Mucosa of gallbladder (tissue), 1 donor: Measurements from ENCODE around the gene CSMD2. TPM values are rescaled to one million over a fixed set of nuclear protein-coding genes. Genes with fewer than 3 reads are reported as not detected.

ENCODE experiments used
- DNase-seq: peaks from one replicate; pipeline ENCODE4 v3.0.0-alpha.2; 2020; ENCODE audit warnings: low spot score
- total RNA-seq: library from RNA; stranded (reverse); gene quantifications from one replicate; pipeline ENCODE4 v1.2.1, GENCODE V29; 2021
- donor health status: DM: no; HTN: no; CAD: no.

CSMD2 gene
- total RNA-seq, 1 donor from 2014 or later: 6.5 TPM

- DNase-seq: no peak
These were observed 450.6 kb downstream of the CSMD2 start for GRCh38 chr1:33714421-33714820.

- DNase-seq: no peak
These were observed 451.8 kb downstream of the CSMD2 start for GRCh38 chr1:33713058-33713877.

- DNase-seq: no peak
These were observed 452.8 kb downstream of the CSMD2 start for GRCh38 chr1:33712186-33712585.

- no peak for DNase-seq
These were observed 453.5 kb downstream of the CSMD2 start for GRCh38 chr1:33711511-33711910.

GRCh38 chr1:33710967-33711366, 454.1 kb downstream of the CSMD2 start:
- DNase-seq: no peak

GRCh38 chr1:33709783-33710718, 455.0 kb downstream of the CSMD2 start:
- DNase-seq: no peak

GRCh38 chr1:33709174-33709782, 455.8 kb downstream of the CSMD2 start:
- no peak for DNase-seq

GRCh38 chr1:33706634-33707255, 458.3 kb downstream of the CSMD2 start:
- no peak for DNase-seq

GRCh38 chr1:33703464-33703863, 461.6 kb downstream of the CSMD2 start:
- no peak for DNase-seq

GRCh38 chr1:33698361-33699035, 466.5 kb downstream of the CSMD2 start:
- DNase-seq: no peak

GRCh38 chr1:33697816-33698215, 467.2 kb downstream of the CSMD2 start:
- no peak for DNase-seq

- no peak for DNase-seq
These were observed 468.1 kb downstream of the CSMD2 start for GRCh38 chr1:33696962-33697361.

GRCh38 chr1:33696311-33696710, 468.7 kb downstream of the CSMD2 start:
- DNase-seq: no peak

- DNase-seq: no peak
These were observed 472.5 kb downstream of the CSMD2 start for GRCh38 chr1:33692206-33693188.

- no peak for DNase-seq
These were observed 478.0 kb downstream of the CSMD2 start for GRCh38 chr1:33687000-33687399.

GRCh38 chr1:33686551-33686950, 478.5 kb downstream of the CSMD2 start:
- no peak for DNase-seq

GRCh38 chr1:33685256-33685655, 479.8 kb downstream of the CSMD2 start:
- no peak for DNase-seq

GRCh38 chr1:33684396-33685179, 480.4 kb downstream of the CSMD2 start:
- no peak for DNase-seq

GRCh38 chr1:33683913-33684312, 481.1 kb downstream of the CSMD2 start:
- no peak for DNase-seq
